K562 (cell line): ENCODE data around the gene CPZ. TPM values are rescaled to one million over a fixed set of nuclear protein-coding genes. Genes with fewer than 3 reads are reported as not detected.

Experiments used
- ATAC-seq: fragments of 200-7000 bp; cut with Tn5 transposase; 3 replicates; pipeline ENCODE4 v1.9.1; 2020; ENCODE audit warnings: moderate library complexity
- BruUV-seq: library from RNA; stranded (reverse); fragments of 400-500 nt; replicated peaks from 2 replicates; lab custom pipeline; 2021; lab: Mats Ljungman, UMichigan
- CTCF ChIA-PET: fragments of 300-600 bp; formaldehyde crosslinking; extraction: SDS; loops from one replicate; lab custom pipeline; 2021; ENCODE audit warnings: low intra/inter-chr PET ratio; lab: Yijun Ruan, JAX
- POLR2A ChIA-PET: fragments of 300-600, 350-650 bp; sonication (Branson Sonifier 250); formaldehyde crosslinking; extraction: SDS; loops from one replicate; lab custom pipeline; 2021; ENCODE audit warnings: antibody characterized with exemption, inconsistent platforms; lab: Yijun Ruan, JAX
- DNase-seq, 4 experiments: peaks; one replicate each; pipeline versions ENCODE4 v3.0.0 to v3.0.0-alpha.2; 2011 to 2018; ENCODE audit warnings: low spot score in 3 of 4, mixed read lengths in 3 of 4; ENCODE audit errors: extremely low read depth in 1 of 4
- FAIRE-seq: peaks from 2 replicates; lab custom pipeline; 2011; peaks lifted over from hg19 to GRCh38; lab: Jason Lieb, UNC
- H2AFZ ChIP-seq: 2 replicates; pipeline ENCODE4 v1.6.0; 2011; ENCODE audit warnings: low read depth, low read length, control low read depth, inconsistent platforms
- H3K27ac ChIP-seq: fragments of 200-600 bp; 3 replicates; pipeline ENCODE4 v1.8.0; 2011; ENCODE audit warnings: low read depth, mild to moderate bottlenecking, control low read depth, inconsistent platforms, low read length, moderate library complexity, mixed read lengths; ENCODE audit errors: extremely low read depth
- H3K27me3 ChIP-seq, 2 experiments: fragments of 300-600 bp in 1 of 2; 2 replicates in 1 of 2; 3 replicates in 1 of 2; pipeline versions ENCODE4 v1.6.0 to v1.8.0; 2011; ENCODE audit warnings: inconsistent platforms in 2 of 2, low read length in 2 of 2, mild to moderate bottlenecking in 1 of 2, mixed read lengths in 1 of 2, moderate library complexity in 1 of 2; ENCODE audit not compliant: control insufficient read depth in 2 of 2, insufficient read depth in 2 of 2
- H3K36me3 ChIP-seq: fragments of 300-600 bp; 3 replicates; pipeline ENCODE4 v1.8.0; 2011; ENCODE audit warnings: mild to moderate bottlenecking, low read length, inconsistent platforms; ENCODE audit not compliant: control insufficient read depth, insufficient read depth
- H3K4me1 ChIP-seq, 2 experiments: fragments of 200-600 bp in 1 of 2; replicated peaks in 1 of 2; 2 replicates in 1 of 2; 3 replicates in 1 of 2; pipeline versions ENCODE4 v1.5.1 to v1.8.0; 2011; ENCODE audit warnings: inconsistent platforms in 2 of 2, low read length in 2 of 2, mild to moderate bottlenecking in 1 of 2, mixed read lengths in 1 of 2, moderate library complexity in 1 of 2; ENCODE audit not compliant: control insufficient read depth in 2 of 2, insufficient read depth in 2 of 2
- H3K4me2 ChIP-seq: 2 replicates; pipeline ENCODE4 v1.6.1; 2011; ENCODE audit warnings: low read length, control low read depth, inconsistent platforms, mixed read lengths; ENCODE audit not compliant: insufficient read depth
- H3K4me3 ChIP-seq: fragments of 200-600 bp; sonication (generic), shearing (Covaris generic); 2 replicates; pipeline ENCODE4 v1.5.1; 2016; ENCODE audit warnings: control low read depth, inconsistent platforms
- H3K79me2 ChIP-seq: fragments of 200-600 bp; 3 replicates; pipeline ENCODE4 v1.8.0; 2011; ENCODE audit warnings: low read length, inconsistent platforms; ENCODE audit not compliant: control insufficient read depth, insufficient read depth
- H3K9ac ChIP-seq, 2 experiments: 2 replicates each; pipeline versions ENCODE4 v1.6.0 to v1.6.1; 2011; ENCODE audit warnings: low read depth in 2 of 2, low read length in 2 of 2, control low read depth in 1 of 2, inconsistent platforms in 1 of 2, mild to moderate bottlenecking in 1 of 2, mixed read lengths in 1 of 2; ENCODE audit not compliant: insufficient read depth in 1 of 2
- H3K9me1 ChIP-seq: one replicate; pipeline ENCODE4 v1.6.0; 2011; ENCODE audit warnings: inconsistent platforms, mild to moderate bottlenecking, low read length, moderate library complexity; ENCODE audit not compliant: control insufficient read depth, insufficient read depth
- H3K9me3 ChIP-seq: replicated peaks from 2 replicates; pipeline ENCODE4 v1.5.1; 2011; ENCODE audit warnings: low read depth, low read length, inconsistent platforms; ENCODE audit not compliant: control insufficient read depth, insufficient read depth
- H4K20me1 ChIP-seq: replicated peaks from 2 replicates; pipeline ENCODE4 v1.6.1; 2011; ENCODE audit warnings: low read length, inconsistent platforms, mixed read lengths; ENCODE audit not compliant: control insufficient read depth, insufficient read depth
- CBX5 ChIP-seq: IDR thresholded peaks from 2 replicates; pipeline ENCODE4 v1.6.1; 2014; ENCODE audit warnings: low read depth, borderline replicate concordance
- EGR1 ChIP-seq: fragments of 450-650 bp; conservative IDR thresholded peaks from 2 replicates; pipeline ENCODE4 v1.6.1; 2017; ENCODE audit warnings: mild to moderate bottlenecking
- ETV6 ChIP-seq, 3 experiments: fragments of 150-350 bp in 1 of 3; sonication (generic) in 1 of 3; formaldehyde crosslinking in 1 of 3; IDR thresholded peaks; 2 replicates each; pipeline versions ENCODE4 v1.6.1 to v1.8.0; 2014 to 2022; ENCODE audit warnings: borderline replicate concordance in 2 of 3, low read depth in 2 of 3, antibody characterized with exemption in 1 of 3, low read length in 1 of 3, mild to moderate bottlenecking in 1 of 3, missing genetic modification reagents in 1 of 3
- IRF2 ChIP-seq: sonication (generic); formaldehyde crosslinking; IDR thresholded peaks from 2 replicates; pipeline ENCODE4 v1.8.1; 2022; ENCODE audit warnings: mild to moderate bottlenecking, missing genetic modification reagents
- NCOA2 ChIP-seq, 2 experiments: fragments of 450-650 bp; IDR thresholded peaks; 2 replicates each; pipeline ENCODE4 v1.6.1; 2018; ENCODE audit warnings: mild to moderate bottlenecking in 2 of 2, moderate library complexity in 1 of 2; ENCODE audit not compliant: partially characterized antibody in 2 of 2
- TGIF2 ChIP-seq: sonication (generic); formaldehyde crosslinking; IDR thresholded peaks from 2 replicates; pipeline ENCODE4 v1.8.1; 2022; ENCODE audit warnings: mild to moderate bottlenecking, missing genetic modification reagents, moderate library complexity
- WGBS: fragments of 100-300 bp; shearing (Covaris generic); methylation state at CpG from one replicate; pipeline ENCODE4 v1.1.6; 2016; ENCODE audit warnings: low coverage, mixed read lengths; ENCODE audit not compliant: insufficient coverage; ENCODE audit errors: missing lambda C conversion rate; 5-methylcytosine and 5-hydroxymethylcytosine counted together
- in situ Hi-C: fragments of 300-500 bp; cut with MboI; formaldehyde crosslinking; loops from 4 replicates; pipeline ENCODE4 v1.15.0; 2018; ENCODE audit warnings: inconsistent platforms, mixed read lengths
- intact Hi-C: fragments of 100-400 bp; cut with micrococcal nuclease; formaldehyde crosslinking; loops from 2 replicates; pipeline ENCODE4 v1.14.2; 2022
- polyA plus RNA-seq, 8 experiments: library from polyadenylated mRNA; depleted of rRNA in 4 of 8; stranded (reverse) in 5 of 8; unstranded in 3 of 8; fragments of >200 nt; fragmentation: Nextera tagmentation in 2 of 8; fragmentation: Illumina TruSeq in 1 of 8; extraction: Ambion mirVana in 2 of 8; extraction: Trizol in 1 of 8; gene quantifications; 2 replicates each; pipeline versions ENCODE4 v1.2.1 to v1.2.3, GENCODE V29; 2011 to 2014; ENCODE audit warnings: inconsistent platforms in 1 of 8, missing spikeins in 1 of 8
- total RNA-seq, 7 experiments: library from RNA; depleted of rRNA in 6 of 7; stranded (reverse); fragments of >200 nt in 6 of 7; fragmentation: Illumina TruSeq in 2 of 7; extraction: Trizol in 2 of 7; gene quantifications; 2 replicates each; pipeline versions ENCODE4 v1.2.1 to v1.2.3, GENCODE V29; 2011 to 2021; ENCODE audit warnings: low replicate concordance in 1 of 7
- TF ChIP-seq, protein P1 (sequence below), 2 experiments: IDR thresholded peaks; 2 replicates each; pipeline ENCODE4 v1.6.1; 2011; ENCODE audit warnings: borderline replicate concordance in 1 of 2, control low read depth in 1 of 2, low read depth in 1 of 2, low read length in 1 of 2, mild to moderate bottlenecking in 1 of 2, mixed read lengths in 1 of 2, moderate library complexity in 1 of 2; ENCODE audit not compliant: insufficient read depth in 1 of 2, insufficient read length in 1 of 2, poor library complexity in 1 of 2, severe bottlenecking in 1 of 2; ENCODE audit errors: extremely low read depth in 1 of 2
- TF ChIP-seq, protein P2 (sequence below): sonication (generic); formaldehyde crosslinking; IDR thresholded peaks from 2 replicates; pipeline ENCODE4 v1.8.0; 2023; ENCODE audit warnings: mild to moderate bottlenecking, missing genetic modification reagents
- TF ChIP-seq, protein P3 (sequence below): fragments of 150-350 bp; conservative IDR thresholded peaks from 2 replicates; pipeline ENCODE4 v1.6.1; 2014; ENCODE audit warnings: low read length

CPZ gene
- total and polyA plus RNA-seq, 9 of the 15 experiments (the other 6 are each of a cell fraction or from before 2014, with no cell fraction given): 0.06 to 2.2 (median 1.2) TPM; not detected in 1

DNA sequence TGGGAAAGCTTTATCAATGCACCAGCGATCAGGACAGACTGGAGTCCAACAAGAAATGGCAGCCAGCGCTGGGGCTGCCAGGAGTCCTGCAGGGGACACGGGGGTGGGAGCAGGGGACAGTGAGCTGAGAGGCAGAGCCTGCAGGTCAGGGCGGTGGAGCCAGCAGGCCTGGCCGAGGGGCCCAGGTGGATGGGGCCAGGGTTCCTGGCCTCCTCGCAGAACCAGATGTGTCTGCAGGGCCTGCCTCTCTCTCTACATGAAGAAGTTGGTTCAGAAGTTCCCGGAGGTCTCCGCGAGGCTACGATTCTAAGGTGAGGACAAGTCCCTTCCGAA is 63.6 kb downstream of the CPZ start:
- Histone ChIP-seq H2AFZ (no peak overlapping the region), H3K36me3 (no peaks in the 10 kb centered on the region), H4K20me1 (no peaks in the 10 kb centered on the region; the same call in 1 of the 2 replicates), H3K4me1 (no peaks in the 10 kb centered on the region), H3K4me2 (no peak overlapping the region), H3K9me1 (no peaks in the 10 kb centered on the region), H3K79me2 (no peaks in the 10 kb centered on the region), H3K4me3 (no peak overlapping the region), H3K9me3 (no peaks in the 10 kb centered on the region), H3K27ac (no peak overlapping the region), H3K27me3 (peaks cover 10 to 50% of the 10 kb centered on the region in 2 experiments; a peak in 3 of 5 replicates), H3K9ac (no peak overlapping the region)
- no peak for ATAC-seq
- in situ Hi-C loops (no loop called here), intact Hi-C loops (no loop called here)
- BruUV-seq: no TSS peak
- no peak for DNase-seq
- ChIA-PET POLR2A (no interaction called here), CTCF (no interaction called here)
- FAIRE-seq: no peak
- 0% methylated on average over 11 of the region's 11 CpGs for WGBS
- TF ChIP-seq, protein P1, sequence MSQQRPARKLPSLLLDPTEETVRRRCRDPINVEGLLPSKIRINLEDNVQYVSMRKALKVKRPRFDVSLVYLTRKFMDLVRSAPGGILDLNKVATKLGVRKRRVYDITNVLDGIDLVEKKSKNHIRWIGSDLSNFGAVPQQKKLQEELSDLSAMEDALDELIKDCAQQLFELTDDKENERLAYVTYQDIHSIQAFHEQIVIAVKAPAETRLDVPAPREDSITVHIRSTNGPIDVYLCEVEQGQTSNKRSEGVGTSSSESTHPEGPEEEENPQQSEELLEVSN (IDR thresholded peaks at IDR 0.05; ENCODE audit: borderline replicate concordance in 1 of 2, extremely low read depth in 1 of 2, insufficient read depth in 1 of 2, insufficient read length in 1 of 2, low read depth in 1 of 2, low read length in 1 of 2, poor library complexity in 1 of 2, severe bottlenecking in 1 of 2): no peak
- TF ChIP-seq, protein P2, sequence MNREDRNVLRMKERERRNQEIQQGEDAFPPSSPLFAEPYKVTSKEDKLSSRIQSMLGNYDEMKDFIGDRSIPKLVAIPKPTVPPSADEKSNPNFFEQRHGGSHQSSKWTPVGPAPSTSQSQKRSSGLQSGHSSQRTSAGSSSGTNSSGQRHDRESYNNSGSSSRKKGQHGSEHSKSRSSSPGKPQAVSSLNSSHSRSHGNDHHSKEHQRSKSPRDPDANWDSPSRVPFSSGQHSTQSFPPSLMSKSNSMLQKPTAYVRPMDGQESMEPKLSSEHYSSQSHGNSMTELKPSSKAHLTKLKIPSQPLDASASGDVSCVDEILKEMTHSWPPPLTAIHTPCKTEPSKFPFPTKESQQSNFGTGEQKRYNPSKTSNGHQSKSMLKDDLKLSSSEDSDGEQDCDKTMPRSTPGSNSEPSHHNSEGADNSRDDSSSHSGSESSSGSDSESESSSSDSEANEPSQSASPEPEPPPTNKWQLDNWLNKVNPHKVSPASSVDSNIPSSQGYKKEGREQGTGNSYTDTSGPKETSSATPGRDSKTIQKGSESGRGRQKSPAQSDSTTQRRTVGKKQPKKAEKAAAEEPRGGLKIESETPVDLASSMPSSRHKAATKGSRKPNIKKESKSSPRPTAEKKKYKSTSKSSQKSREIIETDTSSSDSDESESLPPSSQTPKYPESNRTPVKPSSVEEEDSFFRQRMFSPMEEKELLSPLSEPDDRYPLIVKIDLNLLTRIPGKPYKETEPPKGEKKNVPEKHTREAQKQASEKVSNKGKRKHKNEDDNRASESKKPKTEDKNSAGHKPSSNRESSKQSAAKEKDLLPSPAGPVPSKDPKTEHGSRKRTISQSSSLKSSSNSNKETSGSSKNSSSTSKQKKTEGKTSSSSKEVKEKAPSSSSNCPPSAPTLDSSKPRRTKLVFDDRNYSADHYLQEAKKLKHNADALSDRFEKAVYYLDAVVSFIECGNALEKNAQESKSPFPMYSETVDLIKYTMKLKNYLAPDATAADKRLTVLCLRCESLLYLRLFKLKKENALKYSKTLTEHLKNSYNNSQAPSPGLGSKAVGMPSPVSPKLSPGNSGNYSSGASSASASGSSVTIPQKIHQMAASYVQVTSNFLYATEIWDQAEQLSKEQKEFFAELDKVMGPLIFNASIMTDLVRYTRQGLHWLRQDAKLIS: no peak
- TF ChIP-seq, protein P3, sequence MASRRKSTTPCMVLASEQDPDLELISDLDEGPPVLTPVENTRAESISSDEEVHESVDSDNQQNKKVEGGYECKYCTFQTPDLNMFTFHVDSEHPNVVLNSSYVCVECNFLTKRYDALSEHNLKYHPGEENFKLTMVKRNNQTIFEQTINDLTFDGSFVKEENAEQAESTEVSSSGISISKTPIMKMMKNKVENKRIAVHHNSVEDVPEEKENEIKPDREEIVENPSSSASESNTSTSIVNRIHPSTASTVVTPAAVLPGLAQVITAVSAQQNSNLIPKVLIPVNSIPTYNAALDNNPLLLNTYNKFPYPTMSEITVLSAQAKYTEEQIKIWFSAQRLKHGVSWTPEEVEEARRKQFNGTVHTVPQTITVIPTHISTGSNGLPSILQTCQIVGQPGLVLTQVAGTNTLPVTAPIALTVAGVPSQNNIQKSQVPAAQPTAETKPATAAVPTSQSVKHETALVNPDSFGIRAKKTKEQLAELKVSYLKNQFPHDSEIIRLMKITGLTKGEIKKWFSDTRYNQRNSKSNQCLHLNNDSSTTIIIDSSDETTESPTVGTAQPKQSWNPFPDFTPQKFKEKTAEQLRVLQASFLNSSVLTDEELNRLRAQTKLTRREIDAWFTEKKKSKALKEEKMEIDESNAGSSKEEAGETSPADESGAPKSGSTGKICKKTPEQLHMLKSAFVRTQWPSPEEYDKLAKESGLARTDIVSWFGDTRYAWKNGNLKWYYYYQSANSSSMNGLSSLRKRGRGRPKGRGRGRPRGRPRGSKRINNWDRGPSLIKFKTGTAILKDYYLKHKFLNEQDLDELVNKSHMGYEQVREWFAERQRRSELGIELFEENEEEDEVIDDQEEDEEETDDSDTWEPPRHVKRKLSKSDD: no peak
- TF ChIP-seq EGR1 (no peak), ETV6 (IDR thresholded peaks at IDR 0.05; ENCODE audit: borderline replicate concordance in 1 of 2, low read depth in 2 of 2, low read length in 1 of 2) (no peak), ETV6 (CRISPR knock-in tag; IDR thresholded peaks at IDR 0.05; ENCODE audit: borderline replicate concordance) (no peak), TGIF2 (CRISPR knock-in tag) (no peak), CBX5 (no peak), IRF2 (CRISPR knock-in tag) (no peak), NCOA2 (IDR thresholded peaks at IDR 0.05; ENCODE audit: partially characterized antibody in 2 of 2) (no peak)
